Activated CD4-positive, alpha-beta T cell treated with anti-CD3 and anti-CD28 coated beads, Interleukin-2, Interleukin-6, amounts not matched to agents 100 ng/mL and 50 ng/mL, durations not matched to agents 16 hours and 8 hours (primary cell): ENCODE results near the gene KRTAP10-1.

Experiments
- DNase-seq: peaks from one replicate; pipeline ENCODE4 v3.0.0-alpha.2; 2020

Gene KRTAP10-1

GRCh38 chr21:44499631-44500030 lies 40.4 kb downstream of the KRTAP10-1 start:
- DNase-seq, result no peak

- no peak for DNase-seq
Measured at GRCh38 chr21:44499211-44499560, 40.8 kb downstream of the KRTAP10-1 start.

- no peak for DNase-seq
Measured at GRCh38 chr21:44498280-44499210, 41.5 kb downstream of the KRTAP10-1 start.

- no peak for DNase-seq
Measured at GRCh38 chr21:44497703-44498126, 42.3 kb downstream of the KRTAP10-1 start.

GRCh38 chr21:44496564-44497550 lies 43.1 kb downstream of the KRTAP10-1 start:
- no peak for DNase-seq

GRCh38 chr21:44495611-44496563 lies 44.1 kb downstream of the KRTAP10-1 start:
- DNase-seq, result no peak

- DNase-seq, result no peak
Measured at GRCh38 chr21:44494956-44495355, 45.0 kb downstream of the KRTAP10-1 start.

GRCh38 chr21:44494418-44494817 lies 45.6 kb downstream of the KRTAP10-1 start:
- DNase-seq, result no peak

GRCh38 chr21:44492567-44493385 lies 47.2 kb downstream of the KRTAP10-1 start:
- DNase-seq, result no peak

GRCh38 chr21:44490816-44491215 lies 49.2 kb downstream of the KRTAP10-1 start:
- DNase-seq, result no peak

- no peak for DNase-seq
Measured at GRCh38 chr21:44490405-44490804, 49.6 kb downstream of the KRTAP10-1 start.

GRCh38 chr21:44489962-44490361 lies 50.0 kb downstream of the KRTAP10-1 start:
- DNase-seq, result no peak
